ENCODE measurements around the gene KDM2A.
A peak's percentile ranks its signal among the peaks of the same experiment; 100 is the strongest.

The KDM2A gene

GRCh38 chr11:67157691-67158090, 38.6 kb downstream of the KDM2A start:
- Histone ChIP-seq H3K9me3 (ENCODE audit: control insufficient read depth, insufficient read depth, low read depth, low read length) (no peaks in the 10 kb centered on the region), H3K4me3 (ENCODE audit: low read depth, low read length) (no peak overlapping the region), H3K4me1 (ENCODE audit: control insufficient read depth, insufficient read depth, low read length) (no peaks in the 10 kb centered on the region), H3K27ac (ENCODE audit: extremely low read depth, low read depth, low read length) (no peak overlapping the region), H3K36me3 (ENCODE audit: control insufficient read depth in 2 of 2, insufficient read depth in 1 of 2, low read length in 2 of 2) (peaks cover 0 to 9% of the 10 kb centered on the region in 2 experiments; a peak in 2 of 3 replicates)
- ChIA-PET CTCF (interaction anchor here (0.7 to 2.2 kb wide), 3 partner anchors 10 to 750 kb away, joined by 3 to 14 read pairs (median 4); no protein-coding TSS in a partner anchor), POLR2A (interaction anchor here (0.7 to 0.9 kb wide), 2 partner anchors 39 to 248 kb away, joined by 3 to 4 read pairs; partner anchors contain the start of gene KDM2A)
- TF ChIP-seq ZNF214 (tag by site-specific recombination; IDR thresholded peaks at IDR 0.05; ENCODE audit: borderline replicate concordance) (no peak), ZNF121 (tag by site-specific recombination; IDR thresholded peaks at IDR 0.05) (peak; percentile 73), TSHZ1 (tag by site-specific recombination; IDR thresholded peaks at IDR 0.05; ENCODE audit: borderline replicate concordance) (no peak), SP2 (tag by site-specific recombination; IDR thresholded peaks at IDR 0.05) (no peak), YY2 (tag by site-specific recombination; IDR thresholded peaks at IDR 0.05) (no peak)

- CTCF ChIA-PET, result interaction anchor here (0.7 to 2.2 kb wide), 2 partner anchors 10 to 750 kb away, joined by 3 to 14 read pairs; no protein-coding TSS in a partner anchor
- H3K4me3 ChIP-seq (ENCODE audit: low read depth, low read length), result no peak overlapping the region
- H3K27ac ChIP-seq (ENCODE audit: extremely low read depth, low read depth, low read length), result no peak overlapping the region
- no peaks in the 10 kb centered on the region for H3K9me3 ChIP-seq (ENCODE audit: control insufficient read depth, insufficient read depth, low read depth, low read length)
- H3K4me1 ChIP-seq (ENCODE audit: control insufficient read depth, insufficient read depth, low read length), result no peaks in the 10 kb centered on the region
- no peak for TF ChIP-seq ZNF707 (tag by site-specific recombination; IDR thresholded peaks at IDR 0.05)
- no peak for TF ChIP-seq ZNF514 (tag by site-specific recombination; IDR thresholded peaks at IDR 0.05)
- no peak for TF ChIP-seq ZNF132 (tag by site-specific recombination; IDR thresholded peaks at IDR 0.05; ENCODE audit: borderline replicate concordance)
- H3K36me3 ChIP-seq (ENCODE audit: control insufficient read depth in 2 of 2, insufficient read depth in 1 of 2, low read length in 2 of 2), result peaks cover 0 to 8% of the 10 kb centered on the region in 2 experiments; a peak in 1 of 3 replicates
- POLR2A ChIA-PET, result interaction anchor here (0.7 to 0.9 kb wide), 2 partner anchors 39 to 249 kb away, joined by 3 to 4 read pairs; partner anchors contain the start of gene KDM2A
These were observed 39.2 kb downstream of the KDM2A start for GRCh38 chr11:67158221-67158620.

GRCh38 chr11:67160045-67160444, 41.0 kb downstream of the KDM2A start:
- ChIA-PET CTCF (interaction anchor here (0.7 to 1.9 kb wide), 3 partner anchors 8 to 40 kb away, joined by 3 to 5 read pairs (median 4); no protein-coding TSS in a partner anchor), POLR2A (no interaction called here)
- no peaks in the 10 kb centered on the region for H3K9me3 ChIP-seq (ENCODE audit: control insufficient read depth, insufficient read depth, low read depth, low read length)
- H3K4me1 ChIP-seq (ENCODE audit: control insufficient read depth, insufficient read depth, low read length), result no peaks in the 10 kb centered on the region
- no peak overlapping the region for H3K4me3 ChIP-seq (ENCODE audit: low read depth, low read length)
- peaks cover 0 to 3% of the 10 kb centered on the region in 2 experiments; a peak in 1 of 3 replicates for H3K36me3 ChIP-seq (ENCODE audit: control insufficient read depth in 2 of 2, insufficient read depth in 1 of 2, low read length in 2 of 2)
- no peak overlapping the region for H3K27ac ChIP-seq (ENCODE audit: extremely low read depth, low read depth, low read length)
- TF ChIP-seq ZNF184 (tag by site-specific recombination; IDR thresholded peaks at IDR 0.05) (no peak), TRIM28 (IDR thresholded peaks at IDR 0.05; ENCODE audit: borderline replicate concordance, low read length) (no peak), ZNF560 (tag by site-specific recombination; IDR thresholded peaks at IDR 0.05; ENCODE audit: borderline replicate concordance) (no peak)

- CTCF ChIA-PET, result interaction anchor here (0.8 to 1.1 kb wide), 3 partner anchors 10 to 79 kb away, joined by 3 to 5 read pairs (median 5); no protein-coding TSS in a partner anchor
These were observed 42.1 kb downstream of the KDM2A start for GRCh38 chr11:67160872-67161783.

More at GRCh38 chr11:67160872-67161783, 42.1 kb downstream of the KDM2A start:
- Histone ChIP-seq H3K4me3 (ENCODE audit: low read depth, low read length) (no peak overlapping the region), H3K36me3 (ENCODE audit: control insufficient read depth in 2 of 2, insufficient read depth in 1 of 2, low read length in 2 of 2) (peaks cover 0 to 3% of the 10 kb centered on the region in 2 experiments; a peak in 1 of 3 replicates), H3K4me1 (ENCODE audit: control insufficient read depth, insufficient read depth, low read length) (no peaks in the 10 kb centered on the region), H3K27ac (ENCODE audit: extremely low read depth, low read depth, low read length) (no peak overlapping the region), H3K9me3 (ENCODE audit: control insufficient read depth, insufficient read depth, low read depth, low read length) (no peaks in the 10 kb centered on the region)
- TF ChIP-seq PRDM6 (tag by site-specific recombination; IDR thresholded peaks at IDR 0.05) (peak; percentile 26; the same call in 1 of the 2 replicates), ZBTB26 (tag by site-specific recombination; optimal IDR thresholded peaks at IDR 0.05) (no peak)
- POLR2A ChIA-PET, result interaction anchor here (0.6 to 0.7 kb wide), 2 partner anchors 74 to 196 kb away, joined by 3 to 4 read pairs; no protein-coding TSS in a partner anchor
